T follicular helper cell (primary cell): ENCODE measurements around the gene SPO11.

Source experiments
- DNase-seq: peaks from one replicate; pipeline ENCODE4 v3.0.0-alpha.2; 2020; ENCODE audit warnings: low read depth

Gene SPO11

GRCh38 chr20:57391439-57392301 lies 62.1 kb downstream of the SPO11 start:
- no peak for DNase-seq

- peak; percentile 84 for DNase-seq
Observed at GRCh38 chr20:57392512-57393271, 63.1 kb downstream of the SPO11 start.
